GM20431 (cell line): Measurements from ENCODE around the gene IL21.
"Not testable (repeated sequence)": the region's sequence is repeated elsewhere in the genome, so short reads cannot be mapped to it uniquely, and the experiment has no call there.

Source experiments
- in situ Hi-C: fragments of 300-500 bp; cut with MseI, MboI; formaldehyde crosslinking; loops from one replicate; pipeline ENCODE4 v1.15.0; 2020; ENCODE audit warnings: low sequenced_read_pairs; ENCODE audit not compliant: unreplicated experiment

IL21 gene

GRCh38 chr4:122588453-122589238, 32.2 kb downstream of the IL21 start:
- in situ Hi-C loops = loop anchor here (25.0 kb wide), 1 partner anchor 651 kb away; no protein-coding TSS in a partner anchor

GRCh38 chr4:122584519-122584918, 36.3 kb downstream of the IL21 start:
- in situ Hi-C loops = loop anchor here (25.0 kb wide), 1 partner anchor 647 kb away; no protein-coding TSS in a partner anchor

- in situ Hi-C loops = loop anchor here (25.0 kb wide), 1 partner anchor 647 kb away; no protein-coding TSS in a partner anchor
Measured at GRCh38 chr4:122583906-122584305, 37.0 kb downstream of the IL21 start.

GRCh38 chr4:122577808-122578781, 42.8 kb downstream of the IL21 start:
- in situ Hi-C loops = loop anchor here (25.0 kb wide), 1 partner anchor 641 kb away; no protein-coding TSS in a partner anchor

- in situ Hi-C loops = loop anchor here (25.0 kb wide), 1 partner anchor 640 kb away; no protein-coding TSS in a partner anchor
Measured at GRCh38 chr4:122577189-122577553, 43.7 kb downstream of the IL21 start.

- in situ Hi-C loops = loop anchor here (25.0 kb wide), 1 partner anchor 639 kb away; no protein-coding TSS in a partner anchor
Measured at GRCh38 chr4:122576261-122577188, 44.3 kb downstream of the IL21 start.

GRCh38 chr4:122574347-122574746, 46.5 kb downstream of the IL21 start:
- in situ Hi-C loops = not testable (repeated sequence)

- in situ Hi-C loops = no loop called here
Measured at GRCh38 chr4:122562449-122562848, 58.4 kb downstream of the IL21 start.
